GM19372 (cell line): ENCODE data around the gene TNNT2.

Experiments used
- ATAC-seq: cut with Tn5 transposase; IDR thresholded peaks from one replicate; pipeline ENCODE4 v1.9.1; 2021; ENCODE audit warnings: mild to moderate bottlenecking, low read depth, moderate library complexity; ENCODE audit not compliant: unreplicated experiment

TNNT2 gene

GRCh38 chr1:201358596-201358995 lies 18.9 kb downstream of the TNNT2 start:
- no peak for ATAC-seq

- ATAC-seq = no peak
Observed at GRCh38 chr1:201357636-201358348, 19.7 kb downstream of the TNNT2 start.

GRCh38 chr1:201357211-201357610 lies 20.3 kb downstream of the TNNT2 start:
- no peak for ATAC-seq

GRCh38 chr1:201356701-201357100 lies 20.8 kb downstream of the TNNT2 start:
- no peak for ATAC-seq

- no peak for ATAC-seq
Observed at GRCh38 chr1:201356236-201356635, 21.2 kb downstream of the TNNT2 start.

- ATAC-seq = no peak
Observed at GRCh38 chr1:201355471-201355870, 22.0 kb downstream of the TNNT2 start.

GRCh38 chr1:201354901-201355295 lies 22.6 kb downstream of the TNNT2 start:
- ATAC-seq = no peak

- ATAC-seq = no peak
Observed at GRCh38 chr1:201354151-201354900, 23.2 kb downstream of the TNNT2 start.

GRCh38 chr1:201353186-201353940 lies 24.1 kb downstream of the TNNT2 start:
- no peak for ATAC-seq

- ATAC-seq = no peak
Observed at GRCh38 chr1:201351617-201352016, 25.9 kb downstream of the TNNT2 start.

GRCh38 chr1:201350884-201351283 lies 26.6 kb downstream of the TNNT2 start:
- ATAC-seq = no peak

- ATAC-seq = no peak
Observed at GRCh38 chr1:201350361-201350725, 27.1 kb downstream of the TNNT2 start.

GRCh38 chr1:201349092-201349491 lies 28.4 kb downstream of the TNNT2 start:
- ATAC-seq = no peak

- no peak for ATAC-seq
Observed at GRCh38 chr1:201348211-201348566, 29.3 kb downstream of the TNNT2 start.

- no peak for ATAC-seq
Observed at GRCh38 chr1:201347498-201348210, 29.8 kb downstream of the TNNT2 start.

- no peak for ATAC-seq
Observed at GRCh38 chr1:201346987-201347386, 30.5 kb downstream of the TNNT2 start.

GRCh38 chr1:201346337-201346939 lies 31.0 kb downstream of the TNNT2 start:
- ATAC-seq = no peak

GRCh38 chr1:201345081-201345355 lies 32.5 kb downstream of the TNNT2 start:
- no peak for ATAC-seq

- no peak for ATAC-seq
Observed at GRCh38 chr1:201344206-201345080, 33.0 kb downstream of the TNNT2 start.

GRCh38 chr1:201341377-201341776 lies 36.1 kb downstream of the TNNT2 start:
- ATAC-seq = no peak
